DND-41 (cell line): ENCODE data around the gene SPTLC1.
"Not testable (repeated sequence)": the region's sequence is repeated elsewhere in the genome, so short reads cannot be mapped to it uniquely, and the experiment has no call there.

Experiments used
- CTCF ChIP-seq: IDR thresholded peaks from 2 replicates; pipeline ENCODE4 v1.5.1; 2012; ENCODE audit warnings: borderline replicate concordance, low read length, moderate library complexity, mild to moderate bottlenecking; ENCODE audit not compliant: poor library complexity, severe bottlenecking; ENCODE audit errors: extremely low read depth
- EZH2 ChIP-seq: IDR thresholded peaks from 3 replicates; pipeline ENCODE4 v1.6.1; 2012; ENCODE audit warnings: borderline replicate concordance, low read depth, mild to moderate bottlenecking, moderate library complexity, low read length, inconsistent platforms; ENCODE audit not compliant: severe bottlenecking

DNA sequence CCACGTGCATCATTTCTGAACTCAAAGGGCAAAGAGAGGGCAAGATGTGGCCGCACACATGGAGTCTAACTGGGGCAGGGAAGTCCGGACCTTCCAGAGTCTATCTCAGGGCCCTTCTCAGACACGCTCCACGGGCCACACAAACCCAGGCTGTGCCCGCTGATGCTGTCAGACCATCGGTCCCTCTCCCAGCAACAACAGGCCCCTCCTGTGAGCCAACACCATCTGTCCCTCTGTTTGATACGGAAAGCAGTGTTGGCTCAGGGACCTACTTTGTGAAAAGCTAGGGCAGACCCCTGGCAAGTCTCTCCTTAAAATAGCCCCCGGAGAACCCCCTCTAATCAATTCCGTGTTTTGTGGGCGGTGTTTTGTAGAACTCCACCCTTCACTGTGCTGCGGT lies 40.5 kb upstream of the SPTLC1 start:
- not testable (repeated sequence) for TF ChIP-seq CTCF, EZH2
